GM12878 (cell line): Measurements from ENCODE around the gene DMRT1. TPM values are rescaled to one million over a fixed set of nuclear protein-coding genes. Genes with fewer than 3 reads are reported as not detected.

Experiments used
- ATAC-seq: fragments of 200-7000 bp; cut with Tn5 transposase; 3 replicates; pipeline ENCODE4 v1.9.1; 2020; ENCODE audit warnings: mild to moderate bottlenecking, moderate library complexity
- BruUV-seq: library from RNA; stranded (reverse); fragments of 400-500 nt; replicated peaks from 2 replicates; lab custom pipeline; 2021; lab: Mats Ljungman, UMichigan
- CTCF ChIA-PET: fragments of 300-600 bp; sonication (Branson Sonifier 250); formaldehyde crosslinking; extraction: SDS; loops from one replicate; lab custom pipeline; 2021; ENCODE audit warnings: inconsistent platforms; lab: Yijun Ruan, JAX
- POLR2A ChIA-PET: fragments of 350-600 bp; formaldehyde crosslinking; extraction: SDS; loops from one replicate; lab custom pipeline; 2021; ENCODE audit warnings: inconsistent platforms; lab: Charles Lee
- RAD21 ChIA-PET: fragments of 300-600 bp; sonication (Branson Sonifier 250); formaldehyde crosslinking; loops from one replicate; lab custom pipeline; 2023; ENCODE audit warnings: antibody characterized with exemption; ENCODE audit not compliant: unreplicated experiment; lab: Charles Lee
- SMC1A ChIA-PET: fragments of 300-600 bp; sonication (Branson Sonifier 250); formaldehyde crosslinking; loops from one replicate; lab custom pipeline; 2023; ENCODE audit not compliant: unreplicated experiment, uncharacterized antibody; lab: Charles Lee
- DNase-seq: peaks from one replicate; pipeline ENCODE4 v3.0.0-alpha.2; 2011; ENCODE audit warnings: low read depth, low spot score
- FAIRE-seq: peaks from 3 replicates; lab custom pipeline; 2011; peaks lifted over from hg19 to GRCh38; lab: Jason Lieb, UNC
- H2AFZ ChIP-seq: 2 replicates; pipeline ENCODE4 v1.6.0; 2011; ENCODE audit warnings: low read depth, low read length, control low read depth; ENCODE audit not compliant: control insufficient read depth
- H3K27ac ChIP-seq: 2 replicates; pipeline ENCODE4 v1.5.1; 2011; ENCODE audit warnings: control low read depth; ENCODE audit not compliant: control insufficient read depth, insufficient read depth
- H3K27me3 ChIP-seq, 2 experiments: replicated peaks in 1 of 2; 2 replicates each; pipeline versions ENCODE4 v1.6.0 to v1.6.1; 2011; ENCODE audit warnings: low read length in 1 of 2; ENCODE audit not compliant: control insufficient read depth in 2 of 2, insufficient read depth in 2 of 2
- H3K36me3 ChIP-seq, 2 experiments: 2 replicates each; pipeline ENCODE4 v1.5.1; 2011; ENCODE audit warnings: low read length in 1 of 2; ENCODE audit not compliant: control insufficient read depth in 2 of 2, insufficient read depth in 2 of 2
- H3K4me1 ChIP-seq: 2 replicates; pipeline ENCODE4 v1.6.1; 2011; ENCODE audit warnings: mild to moderate bottlenecking, low read length, moderate library complexity, mixed read lengths; ENCODE audit not compliant: control insufficient read depth, insufficient read depth
- H3K4me2 ChIP-seq: 2 replicates; pipeline ENCODE4 v1.6.0; 2011; ENCODE audit warnings: control low read depth; ENCODE audit not compliant: control insufficient read depth, insufficient read depth
- H3K4me3 ChIP-seq: fragments of 200-600 bp; sonication (generic); 2 replicates; pipeline ENCODE4 v1.5.1; 2016
- H3K79me2 ChIP-seq: 2 replicates; pipeline ENCODE4 v1.6.0; 2011; ENCODE audit warnings: low read length; ENCODE audit not compliant: control insufficient read depth, insufficient read depth
- H3K9ac ChIP-seq: 2 replicates; pipeline ENCODE4 v1.8.0; 2011; ENCODE audit warnings: low read length, control low read depth, mixed read lengths; ENCODE audit not compliant: control insufficient read depth, insufficient read depth
- H3K9me3 ChIP-seq: replicated peaks from 3 replicates; pipeline ENCODE4 v1.5.1; 2011; ENCODE audit warnings: mild to moderate bottlenecking, low read length; ENCODE audit not compliant: control insufficient read depth, insufficient read depth
- H4K20me1 ChIP-seq: 2 replicates; pipeline ENCODE4 v1.6.0; 2011; ENCODE audit not compliant: control insufficient read depth, insufficient read depth
- EZH2 ChIP-seq: IDR thresholded peaks from 2 replicates; pipeline ENCODE4 v1.6.1; 2012; ENCODE audit warnings: low read depth, mild to moderate bottlenecking, control low read depth, inconsistent platforms, low read length, borderline replicate concordance; ENCODE audit not compliant: control insufficient read depth
- IKZF2 ChIP-seq, 2 experiments: fragments of 450-650 bp; IDR thresholded peaks; 2 replicates each; pipeline ENCODE4 v1.6.1; 2017; ENCODE audit warnings: mild to moderate bottlenecking in 2 of 2, moderate library complexity in 2 of 2
- JUND ChIP-seq: IDR thresholded peaks from 2 replicates; pipeline ENCODE4 v1.6.1; 2012; ENCODE audit warnings: low read depth, mild to moderate bottlenecking, low read length, improper control_type of control experiment, moderate library complexity
- RUNX3 ChIP-seq: IDR thresholded peaks from 2 replicates; pipeline ENCODE4 v1.6.1; 2012; ENCODE audit warnings: low read length, inconsistent platforms
- TCF12 ChIP-seq: IDR thresholded peaks from 2 replicates; pipeline ENCODE4 v1.6.1; 2011; ENCODE audit warnings: low read depth, mild to moderate bottlenecking, low read length
- WGBS: methylation state at CpG from one replicate; pipeline ENCODE4 v1.1.6; 2016; ENCODE audit warnings: low lambda C conversion rate; ENCODE audit not compliant: insufficient replicate concordance, insufficient coverage; ENCODE audit errors: missing lambda C conversion rate; 5-methylcytosine and 5-hydroxymethylcytosine counted together
- in situ Hi-C: fragments of 300-500 bp; cut with MboI; formaldehyde crosslinking; loops from 9 replicates; pipeline ENCODE4 v1.14.3; 2018; ENCODE audit warnings: mixed read lengths
- intact Hi-C: fragments of 100-400 bp; cut with micrococcal nuclease; formaldehyde crosslinking; loops from one replicate; pipeline ENCODE4 v1.14.2; 2022; ENCODE audit not compliant: unreplicated experiment
- polyA plus RNA-seq, 11 experiments: library from polyadenylated mRNA; depleted of rRNA in 4 of 11; unstranded in 6 of 11; stranded (reverse) in 5 of 11; fragments of >200 nt; fragmentation: Nextera tagmentation in 4 of 11; fragmentation: Illumina TruSeq in 1 of 11; extraction: Ambion mirVana in 4 of 11; extraction: Trizol in 1 of 11; gene quantifications; 1 replicate in 1 of 11; 2 replicates in 10 of 11; pipeline versions ENCODE4 v1.2.1 to v1.2.3, GENCODE V29; 2011 to 2016; ENCODE audit warnings: inconsistent platforms in 2 of 11, missing spikeins in 2 of 11, low read depth in 1 of 11
- total RNA-seq, 4 experiments: library from RNA; depleted of rRNA in 3 of 4; stranded (reverse); fragments of >200 nt in 3 of 4; fragmentation: Illumina TruSeq in 1 of 4; extraction: Trizol in 1 of 4; gene quantifications; 2 replicates each; pipeline versions ENCODE4 v1.2.1 to v1.2.3, GENCODE V29; 2013 to 2021
- TF ChIP-seq, protein P1 (sequence below): fragments of 450-650 bp; IDR thresholded peaks from 2 replicates; pipeline ENCODE4 v1.6.1; 2016; ENCODE audit warnings: mild to moderate bottlenecking
- TF ChIP-seq, protein P2 (sequence below): IDR thresholded peaks from 2 replicates; pipeline ENCODE4 v1.6.1; 2012; ENCODE audit warnings: low read length, inconsistent platforms
- TF ChIP-seq, protein P3 (sequence below): fragments of 450-650 bp; formaldehyde crosslinking; IDR thresholded peaks from 2 replicates; pipeline ENCODE4 v1.4.0; 2022; ENCODE audit warnings: mild to moderate bottlenecking, moderate library complexity
- TF ChIP-seq, protein P4 (sequence below): IDR thresholded peaks from 2 replicates; pipeline ENCODE4 v1.6.1; 2011; ENCODE audit warnings: mild to moderate bottlenecking, low read depth, low read length, moderate library complexity; ENCODE audit not compliant: insufficient replicate concordance

Gene DMRT1
- total and polyA plus RNA-seq, 10 of the 15 experiments (the other 5 are each of a cell fraction or from before 2014, with no cell fraction given), result 0.06 to 1.9 (median 0.24) TPM

DNA sequence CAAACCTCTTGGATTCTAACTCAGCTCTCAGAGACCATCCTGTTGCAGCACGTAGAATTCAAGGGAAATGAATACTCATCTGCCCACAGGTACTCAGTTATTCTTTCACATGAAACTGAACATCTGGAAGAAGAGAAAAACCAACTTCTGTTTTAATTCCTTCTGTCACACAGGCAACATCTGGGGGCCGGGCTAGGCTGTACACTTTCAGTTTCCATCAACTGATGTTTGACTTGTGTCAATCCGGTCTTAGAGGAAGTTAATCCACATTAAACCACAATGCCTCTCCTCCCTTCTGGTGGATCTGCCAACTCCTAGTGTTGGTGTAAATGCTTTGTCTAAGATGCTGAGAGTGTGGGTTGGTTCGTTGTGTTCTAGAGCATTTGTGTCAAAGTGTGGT, 152.5 kb downstream of the DMRT1 start:
- ATAC-seq, result peak; percentile 81
- CTCF ChIA-PET, result interaction anchor here (2.4 to 4.3 kb wide), 2 partner anchors 10 to 101 kb away, joined by 12 to 54 read pairs; no protein-coding TSS in a partner anchor
- no TSS peak for BruUV-seq
- WGBS, result 4% methylated on average over 4 of the region's 4 CpGs
- H3K27ac ChIP-seq, result no peak overlapping the region
- no peak for DNase-seq
- RAD21 ChIA-PET, result no interaction called here
- FAIRE-seq, result no peak
- peaks cover 6% of the 10 kb centered on the region for H3K4me1 ChIP-seq
- 0 out of 4 replicates have a peak, but pooled peaks cover 0 to 2% of the 10 kb centered on the region in 2 experiments for H3K27me3 ChIP-seq
- no peaks in the 10 kb centered on the region for H4K20me1 ChIP-seq
- no peaks in the 10 kb centered on the region; the same call in 2 of the 3 replicates for H3K9me3 ChIP-seq
- H3K4me3 ChIP-seq, result no peak overlapping the region
- peak overlapping the region; percentile 34 for H2AFZ ChIP-seq
- H3K9ac ChIP-seq, result no peak overlapping the region
- no peak for TF ChIP-seq JUND
- no peak for TF ChIP-seq EZH2
- no peak for TF ChIP-seq TCF12
- TF ChIP-seq, protein P1, sequence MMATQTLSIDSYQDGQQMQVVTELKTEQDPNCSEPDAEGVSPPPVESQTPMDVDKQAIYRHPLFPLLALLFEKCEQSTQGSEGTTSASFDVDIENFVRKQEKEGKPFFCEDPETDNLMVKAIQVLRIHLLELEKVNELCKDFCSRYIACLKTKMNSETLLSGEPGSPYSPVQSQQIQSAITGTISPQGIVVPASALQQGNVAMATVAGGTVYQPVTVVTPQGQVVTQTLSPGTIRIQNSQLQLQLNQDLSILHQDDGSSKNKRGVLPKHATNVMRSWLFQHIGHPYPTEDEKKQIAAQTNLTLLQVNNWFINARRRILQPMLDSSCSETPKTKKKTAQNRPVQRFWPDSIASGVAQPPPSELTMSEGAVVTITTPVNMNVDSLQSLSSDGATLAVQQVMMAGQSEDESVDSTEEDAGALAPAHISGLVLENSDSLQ, result peak; percentile 76
- TF ChIP-seq, protein P2, sequence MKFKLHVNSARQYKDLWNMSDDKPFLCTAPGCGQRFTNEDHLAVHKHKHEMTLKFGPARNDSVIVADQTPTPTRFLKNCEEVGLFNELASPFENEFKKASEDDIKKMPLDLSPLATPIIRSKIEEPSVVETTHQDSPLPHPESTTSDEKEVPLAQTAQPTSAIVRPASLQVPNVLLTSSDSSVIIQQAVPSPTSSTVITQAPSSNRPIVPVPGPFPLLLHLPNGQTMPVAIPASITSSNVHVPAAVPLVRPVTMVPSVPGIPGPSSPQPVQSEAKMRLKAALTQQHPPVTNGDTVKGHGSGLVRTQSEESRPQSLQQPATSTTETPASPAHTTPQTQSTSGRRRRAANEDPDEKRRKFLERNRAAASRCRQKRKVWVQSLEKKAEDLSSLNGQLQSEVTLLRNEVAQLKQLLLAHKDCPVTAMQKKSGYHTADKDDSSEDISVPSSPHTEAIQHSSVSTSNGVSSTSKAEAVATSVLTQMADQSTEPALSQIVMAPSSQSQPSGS, result no peak
- peak; percentile 20 to 40; a peak in 1 of 4 replicates for TF ChIP-seq IKZF2 (IDR thresholded peaks at IDR 0.05)
- peak; percentile 33; the same call in 1 of the 2 replicates for TF ChIP-seq RUNX3
- TF ChIP-seq, protein P3, sequence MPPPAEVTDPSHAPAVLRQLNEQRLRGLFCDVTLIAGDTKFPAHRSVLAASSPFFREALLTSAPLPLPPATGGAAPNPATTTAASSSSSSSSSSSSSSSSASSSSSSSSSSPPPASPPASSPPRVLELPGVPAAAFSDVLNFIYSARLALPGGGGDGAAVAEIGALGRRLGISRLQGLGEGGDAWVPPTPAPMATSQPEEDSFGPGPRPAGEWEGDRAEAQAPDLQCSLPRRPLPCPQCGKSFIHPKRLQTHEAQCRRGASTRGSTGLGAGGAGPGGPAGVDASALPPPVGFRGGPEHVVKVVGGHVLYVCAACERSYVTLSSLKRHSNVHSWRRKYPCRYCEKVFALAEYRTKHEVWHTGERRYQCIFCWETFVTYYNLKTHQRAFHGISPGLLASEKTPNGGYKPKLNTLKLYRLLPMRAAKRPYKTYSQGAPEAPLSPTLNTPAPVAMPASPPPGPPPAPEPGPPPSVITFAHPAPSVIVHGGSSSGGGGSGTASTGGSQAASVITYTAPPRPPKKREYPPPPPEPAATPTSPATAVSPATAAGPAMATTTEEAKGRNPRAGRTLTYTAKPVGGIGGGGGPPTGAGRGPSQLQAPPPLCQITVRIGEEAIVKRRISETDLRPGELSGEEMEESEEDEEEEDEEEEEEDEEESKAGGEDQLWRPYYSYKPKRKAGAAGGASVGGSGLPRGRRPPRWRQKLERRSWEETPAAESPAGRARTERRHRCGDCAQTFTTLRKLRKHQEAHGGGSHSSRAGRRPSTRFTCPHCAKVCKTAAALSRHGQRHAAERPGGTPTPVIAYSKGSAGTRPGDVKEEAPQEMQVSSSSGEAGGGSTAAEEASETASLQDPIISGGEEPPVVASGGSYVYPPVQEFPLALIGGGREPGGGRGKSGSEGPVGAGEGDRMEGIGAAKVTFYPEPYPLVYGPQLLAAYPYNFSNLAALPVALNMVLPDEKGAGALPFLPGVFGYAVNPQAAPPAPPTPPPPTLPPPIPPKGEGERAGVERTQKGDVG (CRISPR knock-in tag), result no peak
- TF ChIP-seq, protein P4, sequence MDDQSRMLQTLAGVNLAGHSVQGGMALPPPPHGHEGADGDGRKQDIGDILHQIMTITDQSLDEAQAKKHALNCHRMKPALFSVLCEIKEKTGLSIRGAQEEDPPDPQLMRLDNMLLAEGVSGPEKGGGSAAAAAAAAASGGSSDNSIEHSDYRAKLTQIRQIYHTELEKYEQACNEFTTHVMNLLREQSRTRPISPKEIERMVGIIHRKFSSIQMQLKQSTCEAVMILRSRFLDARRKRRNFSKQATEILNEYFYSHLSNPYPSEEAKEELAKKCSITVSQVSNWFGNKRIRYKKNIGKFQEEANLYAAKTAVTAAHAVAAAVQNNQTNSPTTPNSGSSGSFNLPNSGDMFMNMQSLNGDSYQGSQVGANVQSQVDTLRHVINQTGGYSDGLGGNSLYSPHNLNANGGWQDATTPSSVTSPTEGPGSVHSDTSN, result peak; percentile 59
- H3K4me2 ChIP-seq, result peak overlapping the region; percentile 33; the same call in 1 of the 2 replicates
- H3K36me3 ChIP-seq, result no peaks in the 10 kb centered on the region
- no peaks in the 10 kb centered on the region for H3K79me2 ChIP-seq
- POLR2A ChIA-PET, result no interaction called here
- intact Hi-C loops (loop anchor here (1.0 kb wide), 1 partner anchor 100 kb away; no protein-coding TSS in a partner anchor), in situ Hi-C loops (no loop called here)
- SMC1A ChIA-PET, result interaction anchor here (0.8 kb wide), 1 partner anchor 93 kb away, joined by 3 read pairs; no protein-coding TSS in a partner anchor
